HEK293T (cell line): ENCODE results near the gene CDH26.

Experiments
- ARNT ChIP-seq: fragments of 450-650 bp; IDR thresholded peaks from 2 replicates; pipeline ENCODE4 v1.6.1; 2017; ENCODE audit warnings: mild to moderate bottlenecking
- ELF4 ChIP-seq: fragments of 450-650 bp; IDR thresholded peaks from 2 replicates; pipeline ENCODE4 v1.6.1; 2017; ENCODE audit warnings: antibody characterized with exemption
- SP1 ChIP-seq: fragments of 450-650 bp; IDR thresholded peaks from 2 replicates; pipeline ENCODE4 v1.6.1; 2017
- SUZ12 ChIP-seq: fragments of 450-650 bp; IDR thresholded peaks from 2 replicates; pipeline ENCODE4 v1.6.1; 2016; ENCODE audit warnings: mild to moderate bottlenecking
- TARDBP ChIP-seq: fragments of 450-650 bp; IDR thresholded peaks from 2 replicates; pipeline ENCODE4 v1.6.1; 2016

DNA sequence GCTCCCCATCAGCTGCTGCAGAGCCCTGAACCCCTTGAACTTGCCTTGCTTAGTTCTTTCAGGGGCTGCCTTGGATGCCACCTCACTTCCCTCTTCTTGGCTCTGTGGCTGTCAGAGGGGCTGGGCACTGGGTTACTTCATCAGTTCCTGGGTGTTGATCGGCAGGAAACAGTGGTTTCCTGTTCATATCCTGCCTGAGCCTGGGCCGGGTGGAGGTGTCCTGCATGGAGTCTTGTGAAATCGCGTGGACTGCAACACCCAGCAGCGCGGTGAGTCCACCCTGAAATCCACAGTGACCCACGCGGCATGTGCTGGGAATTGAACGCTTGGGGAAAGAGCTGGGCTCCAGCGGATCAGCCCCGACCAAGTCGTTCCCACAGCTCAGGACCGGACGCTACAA, 97.5 kb downstream of the CDH26 start:
- TF ChIP-seq ARNT (no peak), TARDBP (no peak), ELF4 (no peak), SUZ12 (no peak), SP1 (no peak)
